Right lobe of liver (tissue), 4 donors: ENCODE data around the gene RTP2.

Experiments
- CTCF ChIP-seq, 4 donors: fragments of 200-600 bp in 3 of 4; fragments of 450-650 bp in 1 of 4; IDR thresholded peaks; one replicate each; pipeline versions ENCODE4 v1.5.1 to v1.8.0; 2016 to 2022; ENCODE audit warnings: antibody characterized with exemption in 4 of 4, mild to moderate bottlenecking in 2 of 4
- POLR2A ChIP-seq: fragments of 450-650 bp; IDR thresholded peaks from one replicate; pipeline ENCODE4 v1.6.1; 2017; ENCODE audit warnings: antibody characterized with exemption, mild to moderate bottlenecking
- donor health status: DM: no; HTN: no; CAD: no.
- donor health status: DM: no; HTN: no; CAD: no.
- donor health status: DM: no; HTN: yes; CAD: no.

- peak; percentile 86 to 90 (median 88) for TF ChIP-seq CTCF (IDR thresholded peaks at IDR 0.05)
- TF ChIP-seq POLR2A: peak; percentile 51
Measured at GRCh38 chr3:187741403-187742350, 39.3 kb upstream of the RTP2 start.
